Glutamatergic neuron (in vitro differentiated cells): ENCODE measurements around the gene VANGL1. TPM values are rescaled to one million over a fixed set of nuclear protein-coding genes. Genes with fewer than 3 reads are reported as not detected.

Experiments
- DNase-seq: peaks from one replicate; pipeline ENCODE4 v3.0.0; 2022
- H3K27ac Mint-ChIP-seq: one replicate; pipeline ENCODE4 v1.8.0; 2020; ENCODE audit warnings: mild to moderate bottlenecking, mixed read lengths, inconsistent platforms; ENCODE audit not compliant: unreplicated experiment
- H3K27me3 Mint-ChIP-seq: one replicate; pipeline ENCODE4 v1.8.0; 2020; ENCODE audit warnings: mild to moderate bottlenecking, moderate library complexity, mixed read lengths, inconsistent platforms; ENCODE audit not compliant: unreplicated experiment
- H3K36me3 Mint-ChIP-seq: one replicate; pipeline ENCODE4 v1.8.0; 2020; ENCODE audit warnings: mild to moderate bottlenecking, mixed read lengths, inconsistent platforms; ENCODE audit not compliant: unreplicated experiment
- H3K4me1 Mint-ChIP-seq: one replicate; pipeline ENCODE4 v1.8.0; 2020; ENCODE audit warnings: mild to moderate bottlenecking, low read depth, mixed read lengths, inconsistent platforms; ENCODE audit not compliant: unreplicated experiment
- H3K4me3 Mint-ChIP-seq: one replicate; pipeline ENCODE4 v1.8.0; 2020; ENCODE audit warnings: mild to moderate bottlenecking, mixed read lengths, inconsistent platforms; ENCODE audit not compliant: unreplicated experiment
- H3K9me3 Mint-ChIP-seq: one replicate; pipeline ENCODE4 v1.8.0; 2020; ENCODE audit warnings: mild to moderate bottlenecking, moderate library complexity, mixed read lengths, inconsistent platforms; ENCODE audit not compliant: unreplicated experiment
- long read RNA-seq: library from polyadenylated mRNA; unstranded; transcript quantifications from one replicate; pipeline ENCODE4 v2.0.0, GENCODE V29; 2020; ENCODE audit not compliant: unreplicated experiment
- total RNA-seq: library from RNA; stranded (reverse); fragmentation: NEBNext Ultra II Directional; extraction: Animal tissue kit (Norgen Biotek cat#: 25700); gene quantifications from one replicate; pipeline ENCODE4 v1.2.1, GENCODE V29; 2021; ENCODE audit not compliant: unreplicated experiment
- TF ChIP-seq, protein P1 (sequence below): fragments of 200-600 bp; sonication (generic); IDR thresholded peaks from one replicate; pipeline ENCODE4 v1.5.0; 2021; ENCODE audit not compliant: partially characterized antibody, unreplicated experiment

Gene VANGL1
- 4.6 TPM for total RNA-seq
- long read RNA-seq, full-length matches to known transcripts: 2 of 2 reads
- long read RNA-seq, partial matches to known transcripts: 0 of 2 reads
- long read RNA-seq, other reads (novel, unspliced or antisense): 0 of 2 reads

DNA sequence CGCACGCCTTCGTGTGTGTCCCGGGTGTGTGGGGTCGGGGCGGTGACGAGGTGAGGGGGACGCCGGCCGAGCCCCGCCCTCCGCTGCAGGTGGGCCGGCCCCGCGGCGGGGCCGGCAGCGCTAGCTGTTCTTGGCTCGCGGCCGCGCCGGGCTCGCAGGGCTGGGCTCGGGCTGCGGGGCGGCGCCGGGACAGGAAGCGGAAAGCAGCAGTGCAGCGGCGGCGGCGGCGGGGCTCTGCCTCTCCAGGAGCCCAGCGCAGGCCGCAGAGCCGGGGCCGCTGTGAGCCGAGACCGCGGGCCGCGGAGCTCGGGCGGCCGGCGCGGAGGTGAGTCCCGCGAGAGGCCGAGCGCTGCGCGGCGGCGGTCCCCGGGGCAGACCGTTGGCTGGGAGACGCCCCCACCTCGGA lies at the start of gene VANGL1:
Gene VANGL1, plus strand, starts transcription at position 209 of the 406 bp plus-strand sequence. CDS start 9,444 bp downstream, outside the sequence.
- Mint-ChIP-seq H3K4me1 (peaks cover 11% of the 10 kb centered on the region), H3K9me3 (peaks cover 18% of the 10 kb centered on the region), H3K27me3 (peaks cover 10% of the 10 kb centered on the region), H3K4me3 (peak within 1 kb of the TSS; percentile 90), H3K36me3 (peaks cover 26% of the 10 kb centered on the region), H3K27ac (peak within 1 kb of the TSS; percentile 57)
- TF ChIP-seq, protein P1, sequence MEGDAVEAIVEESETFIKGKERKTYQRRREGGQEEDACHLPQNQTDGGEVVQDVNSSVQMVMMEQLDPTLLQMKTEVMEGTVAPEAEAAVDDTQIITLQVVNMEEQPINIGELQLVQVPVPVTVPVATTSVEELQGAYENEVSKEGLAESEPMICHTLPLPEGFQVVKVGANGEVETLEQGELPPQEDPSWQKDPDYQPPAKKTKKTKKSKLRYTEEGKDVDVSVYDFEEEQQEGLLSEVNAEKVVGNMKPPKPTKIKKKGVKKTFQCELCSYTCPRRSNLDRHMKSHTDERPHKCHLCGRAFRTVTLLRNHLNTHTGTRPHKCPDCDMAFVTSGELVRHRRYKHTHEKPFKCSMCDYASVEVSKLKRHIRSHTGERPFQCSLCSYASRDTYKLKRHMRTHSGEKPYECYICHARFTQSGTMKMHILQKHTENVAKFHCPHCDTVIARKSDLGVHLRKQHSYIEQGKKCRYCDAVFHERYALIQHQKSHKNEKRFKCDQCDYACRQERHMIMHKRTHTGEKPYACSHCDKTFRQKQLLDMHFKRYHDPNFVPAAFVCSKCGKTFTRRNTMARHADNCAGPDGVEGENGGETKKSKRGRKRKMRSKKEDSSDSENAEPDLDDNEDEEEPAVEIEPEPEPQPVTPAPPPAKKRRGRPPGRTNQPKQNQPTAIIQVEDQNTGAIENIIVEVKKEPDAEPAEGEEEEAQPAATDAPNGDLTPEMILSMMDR: no peak
- DNase-seq: peak; percentile 77

DNA sequence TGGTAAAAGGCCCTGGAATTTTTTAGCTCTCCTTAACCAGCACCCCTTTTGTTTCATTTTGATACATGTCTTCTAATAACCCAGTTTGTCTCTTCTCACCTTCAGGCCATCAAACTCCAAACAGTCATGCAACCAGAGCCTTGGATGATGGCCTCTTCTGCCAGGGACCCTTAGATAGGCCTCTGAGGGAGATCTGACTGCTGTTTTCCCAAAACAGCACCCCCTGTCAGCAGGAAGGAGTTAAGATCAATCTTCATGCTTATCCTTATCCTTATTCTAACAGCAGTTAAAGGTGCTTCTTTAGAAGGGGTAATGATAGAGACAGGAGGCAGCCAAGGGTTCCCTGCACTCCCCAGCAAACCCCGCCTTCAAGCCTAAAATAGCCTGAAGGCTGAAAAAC lies 49.5 kb upstream of the VANGL1 start:
- Mint-ChIP-seq H3K36me3 (peaks cover 8% of the 10 kb centered on the region), H3K27ac (no peak overlapping the region), H3K27me3 (peaks cover 4% of the 10 kb centered on the region), H3K9me3 (peaks cover 3% of the 10 kb centered on the region), H3K4me1 (no peaks in the 10 kb centered on the region), H3K4me3 (no peak overlapping the region)
- TF ChIP-seq, protein P1: no peak
- no peak for DNase-seq

GRCh38 chr1:115593365-115594259 lies 48.2 kb upstream of the VANGL1 start:
- TF ChIP-seq, protein P1: no peak
- Mint-ChIP-seq H3K4me3 (no peak overlapping the region), H3K27me3 (peaks cover 4% of the 10 kb centered on the region), H3K36me3 (peaks cover 8% of the 10 kb centered on the region), H3K4me1 (no peaks in the 10 kb centered on the region), H3K27ac (no peak overlapping the region), H3K9me3 (no peaks in the 10 kb centered on the region)
- DNase-seq: no peak

DNA sequence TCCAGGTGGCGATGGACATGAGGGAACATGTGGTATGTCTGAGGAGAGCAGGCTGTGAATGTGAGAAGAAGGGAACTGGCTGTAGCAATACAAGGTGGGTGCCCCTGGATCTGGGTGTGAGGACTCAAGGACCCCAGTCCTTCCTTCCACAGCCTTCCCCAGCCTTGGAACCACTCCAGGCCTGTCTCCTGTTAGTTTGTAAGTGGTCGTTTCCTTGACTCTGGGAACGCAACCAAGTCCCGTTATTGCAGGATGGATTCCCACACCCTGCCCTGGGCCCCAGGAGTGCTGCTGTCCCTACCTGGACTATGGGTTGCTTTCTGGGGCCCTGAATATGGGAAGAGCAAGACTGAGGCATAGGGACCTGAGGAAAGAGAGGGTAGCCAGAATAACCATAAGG lies 47.2 kb upstream of the VANGL1 start:
- Mint-ChIP-seq H3K36me3 (peaks cover 8% of the 10 kb centered on the region), H3K4me3 (no peak overlapping the region), H3K9me3 (no peaks in the 10 kb centered on the region), H3K4me1 (no peaks in the 10 kb centered on the region), H3K27ac (no peak overlapping the region), H3K27me3 (peaks cover 4% of the 10 kb centered on the region)
- DNase-seq: no peak
- TF ChIP-seq, protein P1: no peak
